NCI-H2171 (cell line): Measurements from ENCODE around the gene MRS2.

ENCODE experiments used
- DNase-seq: peaks from one replicate; lab custom pipeline; 2025; lab: John Stamatoyannopoulos, UW

Gene MRS2

DNA sequence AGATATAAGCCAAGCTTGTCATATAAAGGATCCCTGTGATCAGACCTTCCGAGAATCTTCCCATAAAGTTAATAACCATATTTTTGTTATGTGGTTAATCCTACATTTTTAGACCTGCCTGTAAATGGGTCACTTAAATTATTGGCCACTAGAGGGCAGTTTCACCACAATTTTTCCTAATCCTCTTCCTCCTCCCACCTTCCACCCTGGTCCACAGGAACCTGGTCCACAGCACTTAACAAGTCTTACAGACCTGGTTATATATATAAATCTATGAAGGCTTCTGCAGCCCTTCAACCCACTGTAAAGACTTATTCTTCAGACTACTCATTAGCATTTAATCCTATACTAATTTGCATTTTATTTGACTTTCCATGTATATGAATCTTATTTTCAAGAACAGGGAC is 28.3 kb downstream of the MRS2 start:
- DNase-seq: peak; percentile 6

DNA sequence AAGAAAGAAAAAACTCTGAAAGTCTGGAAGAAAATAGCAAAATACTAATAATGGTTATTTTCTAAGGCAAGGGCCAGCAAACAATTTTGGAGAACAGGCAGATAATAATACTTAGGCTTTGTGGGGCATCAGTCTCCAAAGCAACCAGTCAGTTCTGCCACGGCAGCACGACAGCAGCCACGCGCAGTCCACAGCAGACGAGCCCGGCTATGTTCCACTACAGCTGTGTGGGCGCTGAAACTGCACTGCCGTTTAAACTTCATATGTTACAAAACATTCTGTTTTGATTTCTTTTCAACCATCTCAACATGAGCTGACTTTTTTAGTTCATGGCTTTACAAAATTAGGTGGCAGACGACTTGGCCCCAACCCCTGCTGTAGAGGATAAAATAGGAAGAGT is 29.9 kb downstream of the MRS2 start:
- DNase-seq: no peak

DNA sequence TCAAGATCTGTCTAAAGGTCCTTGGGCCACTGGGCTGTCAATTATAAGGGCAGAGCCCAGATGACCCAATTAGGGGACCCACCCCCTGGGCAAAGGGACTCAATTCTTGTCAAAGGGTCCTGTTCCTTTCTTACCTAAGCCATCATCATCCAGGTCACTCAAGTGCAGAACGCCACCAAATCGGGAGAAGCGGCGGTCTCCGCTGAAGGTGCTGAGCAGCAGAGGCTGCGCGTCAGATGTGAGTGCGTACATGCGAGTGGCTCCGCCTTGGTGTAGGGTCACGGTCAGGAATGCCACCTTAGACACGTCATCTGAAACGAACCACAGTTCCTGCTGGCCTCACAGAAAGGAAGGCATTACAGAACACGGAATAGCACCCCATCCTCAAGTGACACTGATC is 34.2 kb downstream of the MRS2 start:
- DNase-seq: no peak

DNA sequence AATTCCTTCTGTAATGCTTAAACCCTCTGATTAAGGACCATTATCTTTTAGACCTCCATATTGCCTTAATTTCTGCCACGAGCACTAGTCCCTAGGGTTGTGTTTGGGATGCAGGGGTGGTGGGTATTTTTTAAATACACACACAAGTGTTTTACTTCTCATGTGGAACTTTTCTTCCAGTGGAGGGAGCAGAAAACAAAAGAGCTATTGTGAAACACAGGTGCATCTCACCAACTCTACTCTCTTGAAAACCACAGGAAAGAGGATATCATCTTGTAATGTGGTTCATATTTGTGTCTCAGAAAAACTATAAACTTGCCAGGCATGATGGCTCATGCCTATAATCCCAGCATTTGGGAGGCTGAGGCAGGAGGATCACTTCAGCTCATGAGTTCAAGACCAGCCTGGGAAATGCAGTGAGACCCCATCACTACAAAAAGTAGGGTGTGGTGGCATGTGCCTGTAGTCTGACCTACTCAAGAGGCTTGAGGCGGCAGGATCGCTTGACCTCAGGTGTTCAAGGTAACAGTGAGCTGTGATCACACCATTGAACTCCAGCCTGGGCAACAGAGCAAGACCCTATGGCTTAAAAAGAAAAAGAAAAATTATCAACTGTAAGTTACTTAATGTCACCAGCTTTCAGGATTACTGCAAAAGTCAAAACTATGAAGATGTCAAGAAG is 37.3 kb downstream of the MRS2 start:
- no peak for DNase-seq

DNA sequence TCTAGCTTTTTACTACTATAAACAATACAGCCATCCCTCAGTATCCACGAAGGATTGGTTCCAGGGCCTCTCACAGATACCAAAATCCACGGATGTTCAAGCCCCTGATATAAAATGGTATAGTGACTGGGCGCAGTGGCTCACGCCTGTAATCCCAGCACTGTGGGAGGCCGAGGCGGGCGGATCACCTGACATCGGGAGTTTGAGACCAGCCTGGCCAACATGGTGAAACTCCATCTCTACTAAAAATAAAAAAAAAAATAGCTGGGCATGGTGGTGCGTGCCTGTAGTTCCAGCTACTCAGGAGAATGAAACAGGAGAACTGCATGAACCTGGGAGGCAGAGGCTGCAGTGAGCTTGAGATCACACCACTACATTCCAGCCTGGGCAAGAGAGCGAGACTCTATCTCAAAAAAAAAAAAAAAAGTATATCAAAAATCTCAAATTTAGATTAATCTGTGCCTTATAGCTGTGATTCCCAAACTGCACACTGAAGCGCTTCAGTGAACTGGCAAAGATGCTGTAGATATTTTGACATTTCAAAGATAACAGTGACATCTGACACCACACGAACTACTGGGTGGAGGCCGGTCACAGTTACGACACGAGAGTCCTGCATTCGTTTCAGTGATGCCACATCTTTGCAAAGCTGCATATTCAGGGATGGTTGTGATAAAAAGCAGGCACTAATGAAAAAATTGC is 38.3 kb downstream of the MRS2 start:
- DNase-seq: no peak

DNA sequence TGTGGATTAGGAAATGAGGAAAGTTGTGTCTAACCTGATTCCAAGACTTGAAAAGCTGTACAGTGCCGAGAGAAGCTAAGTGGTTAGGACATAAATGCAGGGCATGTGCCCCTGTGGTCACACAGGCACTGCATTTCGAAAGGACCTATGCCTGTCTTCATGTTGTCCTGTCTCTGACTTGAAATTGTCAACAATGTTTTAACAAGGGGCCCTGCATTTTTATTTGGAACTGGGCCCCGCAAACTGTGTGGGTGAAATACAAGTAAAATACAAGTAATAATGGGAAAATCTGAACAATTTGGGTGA is 38.8 kb downstream of the MRS2 start:
- DNase-seq: no peak

DNA sequence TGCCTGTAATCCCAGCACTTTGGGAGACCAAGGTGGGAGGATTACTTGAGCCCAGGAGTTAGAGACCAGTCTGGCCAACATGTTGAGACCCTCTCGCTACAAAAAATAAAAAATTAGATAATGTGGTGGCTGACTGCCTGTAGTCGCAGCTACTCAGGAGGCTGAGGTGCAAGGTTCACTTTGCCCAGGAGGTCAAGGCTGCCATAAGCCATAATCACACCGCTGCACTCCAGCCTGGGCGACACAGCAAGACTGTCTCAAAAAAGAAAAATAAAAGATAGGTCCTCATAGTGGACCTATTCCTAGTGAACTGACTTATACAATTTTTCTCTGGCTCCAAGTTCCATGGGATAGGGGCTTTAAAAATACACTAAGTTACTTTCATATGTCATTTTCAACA is 41.9 kb downstream of the MRS2 start:
- no peak for DNase-seq

DNA sequence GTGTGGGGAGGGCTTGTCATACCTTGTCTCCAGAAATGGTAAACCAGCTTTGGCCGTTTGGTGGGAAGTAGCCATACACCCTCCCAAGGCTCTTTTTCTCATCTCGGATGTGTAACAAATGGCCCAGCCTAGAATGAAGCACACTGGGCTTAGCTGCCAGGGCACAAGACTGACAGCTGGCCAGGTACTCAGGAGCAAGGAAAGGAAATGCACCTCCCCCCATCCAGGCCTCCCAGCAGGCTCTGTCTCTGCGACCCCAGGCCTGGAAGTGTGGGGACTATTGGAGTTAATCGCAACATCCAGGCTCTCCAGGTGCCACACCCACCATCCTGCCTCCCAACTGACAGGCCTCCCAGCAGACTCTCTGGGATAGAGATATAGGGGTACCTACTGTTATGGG is 43.0 kb downstream of the MRS2 start:
- no peak for DNase-seq

DNA sequence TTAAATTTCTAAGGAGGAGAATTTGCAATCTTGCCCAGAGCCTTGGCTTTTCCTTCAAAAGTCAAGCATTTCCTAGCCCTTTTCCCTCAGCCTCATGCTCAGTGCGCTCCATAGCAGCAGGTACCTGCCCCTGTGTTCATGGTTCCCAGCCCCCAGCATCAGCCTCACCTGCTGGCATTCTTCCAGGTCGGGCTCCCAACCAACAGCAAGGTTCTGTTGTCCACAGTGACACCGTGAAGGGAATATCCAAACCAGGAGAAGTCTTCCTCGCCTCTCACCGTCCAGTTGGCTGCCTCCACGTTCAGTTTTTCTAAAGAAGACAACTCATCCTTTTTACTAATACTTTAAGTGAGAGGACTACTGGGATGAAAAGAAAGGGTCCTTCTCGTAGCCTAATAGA is 43.9 kb downstream of the MRS2 start:
- no peak for DNase-seq

DNA sequence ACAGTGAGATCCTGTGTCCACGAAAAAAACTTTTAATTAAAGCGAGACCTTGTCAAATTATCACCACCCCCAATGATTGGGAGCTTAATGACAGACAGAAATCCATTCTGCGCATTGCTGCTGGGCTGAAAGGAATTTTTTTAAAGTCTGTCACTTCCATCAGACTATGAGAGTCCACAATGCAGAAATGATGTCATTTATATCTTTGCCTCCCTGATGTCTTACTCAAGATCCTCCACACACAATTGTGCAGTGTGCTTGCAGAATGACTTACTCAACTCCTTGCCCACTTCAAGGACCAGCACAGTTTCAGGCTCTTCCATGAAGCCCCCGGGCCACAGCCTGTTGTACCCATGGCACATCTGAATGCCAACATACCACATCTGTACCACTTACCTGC is 45.7 kb downstream of the MRS2 start:
- DNase-seq: no peak

DNA sequence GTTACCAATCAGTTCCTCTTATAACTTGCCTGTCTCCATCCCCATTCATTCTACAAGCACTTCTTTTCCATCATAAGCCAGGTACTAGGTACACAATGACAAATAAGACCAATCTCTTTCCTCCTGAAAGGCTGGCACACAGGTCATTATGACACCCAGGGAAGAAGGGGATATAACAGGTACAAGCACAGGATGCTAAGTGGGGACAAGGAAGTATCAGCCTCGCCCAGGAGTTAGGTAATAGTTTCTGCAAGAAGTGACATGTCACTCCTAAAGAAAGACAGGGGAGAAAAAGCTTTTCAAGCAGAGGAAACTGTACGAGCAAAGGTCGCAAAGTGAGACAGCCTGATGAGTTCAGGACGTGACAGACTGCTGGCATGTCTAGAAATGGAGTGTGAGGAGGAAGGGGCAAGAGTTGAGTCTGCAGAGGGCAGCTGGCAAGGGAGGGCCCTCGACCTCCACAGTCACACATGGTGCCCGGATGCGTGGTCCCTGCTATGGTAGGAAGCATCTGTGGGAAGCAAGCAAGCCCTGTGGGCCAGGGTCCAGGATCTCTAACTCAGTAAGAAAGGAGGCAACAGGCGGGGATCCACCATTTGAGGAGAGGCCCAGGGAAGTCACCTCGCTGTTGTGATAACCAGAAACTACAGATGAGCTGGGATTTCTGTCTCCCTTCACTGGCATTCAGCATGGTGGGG is 46.2 kb downstream of the MRS2 start:
- DNase-seq: no peak

DNA sequence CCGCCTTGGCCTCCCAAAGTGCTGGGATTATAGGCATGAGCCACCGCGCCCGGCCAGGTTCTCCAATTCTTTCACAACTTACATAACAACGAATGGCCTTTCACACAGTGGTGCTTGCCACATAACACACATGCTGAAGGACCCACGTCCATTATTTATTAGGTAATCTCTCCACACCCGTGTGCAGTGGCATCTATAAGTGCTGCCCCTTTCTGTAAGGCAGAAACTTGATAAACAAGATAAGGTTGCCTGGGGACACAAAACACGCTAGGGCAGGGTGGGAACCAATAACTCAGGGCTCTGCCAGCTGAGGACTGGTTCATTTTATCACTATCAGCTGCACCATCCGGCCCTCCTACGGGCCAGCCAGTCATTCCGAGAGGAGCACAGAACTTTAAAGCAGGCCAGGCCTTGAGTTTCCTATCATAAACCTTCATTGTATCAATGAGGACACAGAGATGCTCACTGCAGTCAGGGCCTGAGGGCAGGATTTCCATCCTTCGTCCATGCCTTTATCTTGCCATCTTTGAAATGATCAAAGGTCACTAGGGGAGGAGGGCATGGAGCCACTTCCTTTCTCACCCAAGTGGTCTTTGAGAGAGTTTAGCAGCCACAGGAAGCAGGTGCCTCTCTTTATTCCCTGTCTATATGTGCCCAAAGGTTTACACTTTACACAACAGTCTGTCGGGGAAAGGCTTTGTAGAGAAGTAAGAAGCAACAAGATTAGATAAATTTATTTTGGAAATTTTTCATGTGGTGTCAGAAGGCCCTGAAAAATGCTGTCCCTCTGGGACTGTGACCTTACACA is 49.0 kb downstream of the MRS2 start:
- DNase-seq: no peak

DNA sequence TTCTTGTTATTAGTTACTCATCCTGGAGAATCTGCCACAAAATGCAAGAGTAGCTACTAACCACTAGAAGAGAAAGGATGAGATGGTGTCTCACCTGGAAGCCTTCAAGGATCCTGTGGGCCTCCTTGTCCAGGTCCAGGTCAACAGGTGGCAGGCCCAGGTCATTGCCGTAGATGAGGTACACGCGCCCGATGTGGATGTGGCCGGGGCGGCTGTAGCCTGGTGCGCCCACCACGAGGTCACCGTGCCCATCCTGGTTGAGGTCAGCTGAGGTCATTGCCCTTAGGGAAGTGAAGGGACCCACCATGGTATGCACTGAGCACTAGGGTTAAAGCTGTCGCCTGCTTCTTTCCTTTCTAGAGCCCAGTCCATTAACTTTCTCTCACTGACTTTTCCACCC is 51.2 kb downstream of the MRS2 start:
- DNase-seq: no peak

DNA sequence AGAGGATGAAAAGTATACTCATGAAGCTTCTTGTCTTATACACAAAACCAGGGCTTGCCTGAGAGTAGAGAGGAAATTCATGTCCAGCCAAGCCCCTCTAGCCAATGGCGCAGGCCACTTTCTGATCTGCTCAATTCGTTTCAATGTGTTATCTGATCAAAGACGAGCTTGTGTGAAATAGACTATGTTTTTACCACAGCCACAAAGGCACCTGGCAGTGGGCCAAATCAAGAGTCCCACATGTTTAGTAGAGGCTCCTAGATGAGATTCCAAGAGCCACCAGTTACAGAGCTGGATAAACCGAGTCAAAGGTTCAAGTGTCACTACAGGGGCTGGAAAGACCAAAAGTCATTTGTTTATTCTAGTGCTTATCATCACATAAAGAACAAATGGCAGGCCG is 51.7 kb downstream of the MRS2 start:
- no peak for DNase-seq

DNA sequence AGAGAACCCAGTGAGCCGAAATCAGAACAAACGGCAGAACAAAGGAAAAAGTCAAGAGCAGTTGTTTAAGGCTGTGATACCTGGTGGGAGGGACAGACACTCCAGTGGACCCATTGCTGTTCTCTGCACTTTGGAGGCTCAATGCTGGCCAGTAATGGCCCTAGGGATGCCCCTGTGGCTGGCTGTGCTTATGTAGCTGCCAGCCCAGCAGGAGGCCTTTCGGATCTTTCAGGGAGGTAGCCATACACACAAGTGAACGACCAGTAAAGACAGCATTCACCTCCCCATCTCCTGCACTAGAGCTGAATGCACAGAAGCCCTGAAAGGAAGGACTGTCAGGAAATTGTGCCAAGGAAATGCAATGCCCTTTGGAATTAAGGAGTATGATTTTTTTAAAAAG is 52.3 kb downstream of the MRS2 start:
- DNase-seq: no peak

DNA sequence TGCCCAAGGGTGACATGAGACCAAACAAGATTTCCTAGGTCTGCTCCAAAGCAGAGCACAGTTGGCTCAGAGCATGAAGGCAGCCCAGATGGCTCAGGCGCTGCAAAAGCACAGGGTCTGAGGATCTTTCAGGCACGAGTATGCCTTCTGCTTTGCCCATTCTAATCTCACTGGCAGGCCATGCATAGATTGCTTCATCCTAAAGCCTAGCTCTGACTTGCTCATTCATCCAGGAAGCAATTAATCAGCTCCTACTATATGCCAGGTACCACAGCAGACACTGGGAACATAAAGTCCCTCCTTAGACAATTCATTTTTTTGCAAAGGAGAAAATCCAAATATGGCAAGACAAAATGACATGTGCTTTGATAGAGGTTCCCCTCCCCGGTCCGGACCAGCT is 55.4 kb downstream of the MRS2 start:
- no peak for DNase-seq

DNA sequence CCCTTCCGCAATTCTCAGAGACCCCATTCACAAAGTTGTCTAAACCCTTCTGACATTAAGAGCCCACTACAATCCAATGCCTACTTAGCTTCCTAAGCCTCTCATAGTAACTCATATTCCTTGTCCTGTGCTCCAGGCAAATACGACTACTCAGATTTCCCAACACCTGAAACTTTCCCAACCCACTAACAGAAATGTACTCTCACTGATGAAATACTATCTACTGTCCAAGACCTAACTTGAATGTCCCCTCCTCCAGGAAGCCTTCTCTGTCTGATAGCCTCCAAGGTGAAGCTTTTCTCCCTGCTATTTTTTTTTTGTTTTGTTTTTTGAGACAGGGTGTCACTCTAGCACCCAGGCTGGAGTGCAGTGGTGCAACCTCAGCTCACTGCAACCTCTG is 56.2 kb downstream of the MRS2 start:
- DNase-seq: no peak

DNA sequence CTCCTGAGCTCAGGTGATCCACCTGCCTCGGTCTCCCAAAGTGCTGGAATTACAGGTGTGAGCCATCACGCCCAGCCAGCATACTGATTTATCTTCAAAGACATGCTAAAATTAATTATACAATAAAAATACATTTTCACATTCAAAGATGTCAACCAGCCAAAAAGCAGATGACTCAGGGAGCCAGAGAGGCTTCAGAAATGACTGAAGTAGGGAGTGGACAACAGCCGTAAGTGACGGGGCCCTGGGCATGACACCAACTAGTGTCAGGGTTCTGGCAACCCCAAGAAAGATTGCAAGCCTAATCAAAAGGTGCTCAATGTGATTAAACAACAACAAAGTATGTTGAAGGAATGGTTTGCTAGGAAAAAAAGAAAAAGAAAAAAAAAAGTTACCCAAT is 58.2 kb downstream of the MRS2 start:
- DNase-seq: no peak

DNA sequence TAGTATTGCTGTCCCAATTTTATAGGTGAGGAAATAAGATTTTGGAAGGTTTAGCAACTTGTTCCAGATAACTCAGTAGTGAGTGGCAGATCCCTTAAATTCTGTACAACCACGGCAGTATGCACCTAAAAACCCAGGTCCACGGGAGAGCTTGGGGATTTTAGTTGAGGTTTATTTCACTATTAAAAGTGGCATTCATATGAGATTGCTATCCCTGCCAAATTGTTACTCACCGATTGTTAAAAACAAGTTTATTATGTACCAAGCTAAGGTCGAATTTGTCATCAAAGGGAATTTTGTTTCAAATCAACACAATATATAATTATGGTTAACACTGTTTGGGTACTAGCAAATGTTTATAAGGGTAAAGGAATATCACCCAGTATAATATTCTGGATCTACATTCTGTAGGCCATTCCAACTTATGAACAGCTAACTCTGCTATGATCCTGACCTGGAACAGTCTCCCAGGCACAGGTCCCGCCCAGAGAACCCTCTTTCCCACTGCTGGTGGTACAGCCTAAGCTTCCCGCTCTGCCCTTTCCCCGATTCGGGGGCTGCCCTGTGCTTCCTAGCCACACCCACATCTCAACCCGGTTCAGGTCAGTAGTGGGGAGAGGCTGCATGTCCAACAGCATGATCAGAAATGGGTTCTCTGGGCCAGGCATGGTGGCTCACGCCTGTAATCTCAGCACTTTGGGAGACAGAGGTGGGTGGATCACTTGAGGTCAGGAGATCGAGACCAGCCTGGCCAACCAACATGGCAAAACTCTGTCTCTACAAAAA is 61.7 kb downstream of the MRS2 start:
- DNase-seq: no peak

DNA sequence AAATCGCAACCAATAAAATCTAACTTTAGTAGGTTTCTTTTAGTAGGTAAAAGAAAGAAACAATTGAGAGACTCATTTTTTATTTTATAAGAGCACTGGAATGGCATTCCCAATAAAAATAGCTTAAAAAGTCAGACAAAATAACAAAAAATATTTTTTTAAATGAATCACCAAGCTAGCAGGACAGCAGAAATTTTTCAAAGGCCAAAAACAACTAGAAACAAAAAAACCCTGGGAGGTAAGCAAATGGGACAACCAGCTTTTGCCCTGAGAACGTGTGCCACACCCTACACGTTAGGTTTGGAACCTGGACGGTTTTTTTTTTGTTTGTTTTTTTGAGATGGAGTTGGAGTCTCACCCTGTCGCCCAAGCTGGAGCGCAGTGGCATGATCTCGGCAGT is 67.1 kb downstream of the MRS2 start:
- no peak for DNase-seq

DNA sequence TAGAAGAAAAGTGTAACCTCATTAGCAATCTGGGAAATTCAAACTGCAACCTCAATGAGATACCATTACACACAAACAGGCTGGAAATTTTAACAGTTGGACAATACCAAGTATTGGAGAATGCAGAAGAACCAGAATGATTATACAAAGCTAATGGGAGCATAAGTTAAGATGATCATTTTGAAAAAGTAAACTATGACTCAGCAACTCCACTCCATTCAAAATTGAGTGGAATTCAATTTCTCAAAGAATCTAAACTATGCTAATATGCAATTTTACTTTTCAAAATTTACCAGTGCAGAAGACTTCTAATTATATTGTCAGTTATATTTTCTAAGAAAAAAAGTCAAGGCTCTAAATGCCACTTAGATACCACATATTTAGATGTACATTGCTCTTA is 69.4 kb downstream of the MRS2 start:
- no peak for DNase-seq
